ENCODE measurements around the gene AZGP1. TPM values are rescaled to one million over a fixed set of nuclear protein-coding genes. Genes with fewer than 3 reads are reported as not detected.
"Not testable (repeated sequence)": the region's sequence is repeated elsewhere in the genome, so short reads cannot be mapped to it uniquely, and the experiment has no call there.

The AZGP1 gene
- polyA plus RNA-seq, 1 of the 3 experiments (the other 2 are of a cell fraction), result not detected

DNA sequence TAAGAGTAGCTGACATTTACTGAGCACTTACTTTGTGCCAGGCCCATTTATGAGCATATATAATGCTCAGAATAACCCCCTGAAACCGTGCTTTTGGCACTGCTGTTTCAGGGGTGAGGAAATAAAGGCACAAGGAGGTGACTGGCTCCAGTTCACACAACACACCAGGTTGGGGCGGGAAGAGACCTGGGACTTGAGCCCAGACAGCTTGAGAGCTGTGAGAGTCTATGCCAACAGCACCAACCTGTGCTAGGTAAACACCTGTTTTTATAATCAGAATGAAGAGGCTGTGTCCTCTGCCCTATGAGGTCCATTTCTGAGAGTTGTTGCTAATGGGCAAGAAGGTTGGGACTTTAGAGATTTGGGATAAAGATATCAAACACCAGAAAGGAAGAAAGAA is 8.8 kb upstream of the AZGP1 start:
- H2AFZ ChIP-seq (ENCODE audit: low read depth), result no peak overlapping the region
- TF ChIP-seq TAF1 (IDR thresholded peaks at IDR 0.05; ENCODE audit: borderline replicate concordance, low read depth, low read length) (no peak), RFX5 (IDR thresholded peaks at IDR 0.05; ENCODE audit: low read length) (no peak), RAD21 (IDR thresholded peaks at IDR 0.05; ENCODE audit: low read length) (no peak), TEAD4 (IDR thresholded peaks at IDR 0.05; ENCODE audit: borderline replicate concordance, insufficient read depth) (no peak), ELF1 (IDR thresholded peaks at IDR 0.05) (no peak), EP300 (IDR thresholded peaks at IDR 0.05; ENCODE audit: borderline replicate concordance in 1 of 2, low read depth in 1 of 2, low read length in 1 of 2) (no peak), RXRA (IDR thresholded peaks at IDR 0.05; ENCODE audit: borderline replicate concordance, low read depth) (no peak), MXI1 (IDR thresholded peaks at IDR 0.05; ENCODE audit: low read depth, low read length) (no peak), SIN3A (IDR thresholded peaks at IDR 0.05; ENCODE audit: borderline replicate concordance, low read depth, low read length) (no peak)
- TF ChIP-seq, protein P1, sequence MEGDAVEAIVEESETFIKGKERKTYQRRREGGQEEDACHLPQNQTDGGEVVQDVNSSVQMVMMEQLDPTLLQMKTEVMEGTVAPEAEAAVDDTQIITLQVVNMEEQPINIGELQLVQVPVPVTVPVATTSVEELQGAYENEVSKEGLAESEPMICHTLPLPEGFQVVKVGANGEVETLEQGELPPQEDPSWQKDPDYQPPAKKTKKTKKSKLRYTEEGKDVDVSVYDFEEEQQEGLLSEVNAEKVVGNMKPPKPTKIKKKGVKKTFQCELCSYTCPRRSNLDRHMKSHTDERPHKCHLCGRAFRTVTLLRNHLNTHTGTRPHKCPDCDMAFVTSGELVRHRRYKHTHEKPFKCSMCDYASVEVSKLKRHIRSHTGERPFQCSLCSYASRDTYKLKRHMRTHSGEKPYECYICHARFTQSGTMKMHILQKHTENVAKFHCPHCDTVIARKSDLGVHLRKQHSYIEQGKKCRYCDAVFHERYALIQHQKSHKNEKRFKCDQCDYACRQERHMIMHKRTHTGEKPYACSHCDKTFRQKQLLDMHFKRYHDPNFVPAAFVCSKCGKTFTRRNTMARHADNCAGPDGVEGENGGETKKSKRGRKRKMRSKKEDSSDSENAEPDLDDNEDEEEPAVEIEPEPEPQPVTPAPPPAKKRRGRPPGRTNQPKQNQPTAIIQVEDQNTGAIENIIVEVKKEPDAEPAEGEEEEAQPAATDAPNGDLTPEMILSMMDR (IDR thresholded peaks at IDR 0.05), result no peak
- H3K36me3 ChIP-seq (replicated peaks in 1 of 2; ENCODE audit: control insufficient read depth in 1 of 2, insufficient read depth in 2 of 2, low read length in 1 of 2), result no peaks in the 10 kb centered on the region
- H3K27me3 ChIP-seq (ENCODE audit: insufficient read depth), result peaks cover 60% of the 10 kb centered on the region
- H3K4me2 ChIP-seq, result no peak overlapping the region
- no peak overlapping the region for H3K9ac ChIP-seq
- no peaks in the 10 kb centered on the region for H3K79me2 ChIP-seq (ENCODE audit: insufficient read depth)
- no peak for DNase-seq
- POLR2A ChIA-PET, result no interaction called here
- H3K9me2 ChIP-seq, result no peaks in the 10 kb centered on the region
- H3K9me3 ChIP-seq, result peaks cover 4% of the 10 kb centered on the region; the same call in 1 of the 2 replicates
- WGBS (ENCODE audit: low lambda C conversion rate), result 2% methylated on average over 2 of the region's 2 CpGs
- H3K27ac ChIP-seq (ENCODE audit: low read depth in 2 of 2, low read length in 1 of 2), result no peak overlapping the region
- CTCF ChIA-PET, result interaction anchor here (1.1 kb wide), 1 partner anchor 10 kb away, joined by 3 read pairs; no protein-coding TSS in a partner anchor
- no peaks in the 10 kb centered on the region for H4K20me1 ChIP-seq (ENCODE audit: insufficient read depth)
- no peaks in the 10 kb centered on the region; a peak in 1 of 4 replicates for H3K4me1 ChIP-seq (ENCODE audit: control insufficient read depth in 1 of 2, insufficient read depth in 2 of 2, low read depth in 1 of 2, low read length in 1 of 2)
- no peak overlapping the region for H3K4me3 ChIP-seq (ENCODE audit: low read depth in 2 of 2, low read length in 1 of 2)
- H3F3A ChIP-seq (replicated peaks; ENCODE audit: insufficient read depth), result no peaks in the 10 kb centered on the region

GRCh38 chr7:99981066-99981465 is 5.2 kb upstream of the AZGP1 start:
- DNase-seq; H2AFZ ChIP-seq (ENCODE audit: low read depth); H3K9ac ChIP-seq; H3K79me2 ChIP-seq (ENCODE audit: insufficient read depth); H3F3A ChIP-seq (replicated peaks; ENCODE audit: insufficient read depth); H3K4me1 ChIP-seq (ENCODE audit: control insufficient read depth in 1 of 2, insufficient read depth in 2 of 2, low read depth in 1 of 2, low read length in 1 of 2); H3K4me3 ChIP-seq (ENCODE audit: low read depth in 2 of 2, low read length in 1 of 2); POLR2A ChIA-PET; H3K9me3 ChIP-seq; H3K27ac ChIP-seq (ENCODE audit: low read depth in 2 of 2, low read length in 1 of 2); H3K36me3 ChIP-seq (replicated peaks in 1 of 2; ENCODE audit: control insufficient read depth in 1 of 2, insufficient read depth in 2 of 2, low read length in 1 of 2); H3K4me2 ChIP-seq; H4K20me1 ChIP-seq (ENCODE audit: insufficient read depth); H3K9me2 ChIP-seq: not testable (repeated sequence)
- peaks cover 50% of the 10 kb centered on the region for H3K27me3 ChIP-seq (ENCODE audit: insufficient read depth)
- CTCF ChIA-PET, result interaction anchor here (0.6 to 2.1 kb wide), 6 partner anchors 9 to 269 kb away, joined by 3 to 6 read pairs (median 4); no protein-coding TSS in a partner anchor
- 38% methylated on average over 7 of the region's 7 CpGs for WGBS (ENCODE audit: low lambda C conversion rate)

DNA sequence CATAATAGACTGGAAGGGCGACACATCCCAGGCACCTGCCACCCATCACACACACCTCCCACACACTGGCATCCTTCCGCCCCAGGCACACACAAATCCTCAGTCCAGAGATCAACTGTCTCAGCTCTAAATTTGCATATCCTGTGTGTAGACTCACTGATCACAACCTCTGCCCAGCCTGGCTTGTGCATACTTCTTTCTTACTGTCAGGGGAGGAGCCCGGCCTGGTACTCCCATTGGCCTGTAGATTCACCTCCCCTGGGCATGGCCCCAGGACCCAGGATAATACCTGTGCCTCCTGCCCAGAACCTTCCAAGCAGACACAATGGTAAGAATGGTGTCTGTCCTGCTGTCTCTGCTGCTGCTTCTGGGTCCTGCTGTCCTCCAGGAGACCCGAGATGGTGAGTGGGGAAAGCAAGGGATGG is 4.6 kb upstream of the AZGP1 start:
- H3F3A ChIP-seq (replicated peaks; ENCODE audit: insufficient read depth); H4K20me1 ChIP-seq (ENCODE audit: insufficient read depth); H3K79me2 ChIP-seq (ENCODE audit: insufficient read depth); H3K9me2 ChIP-seq; H3K36me3 ChIP-seq (replicated peaks in 1 of 2; ENCODE audit: control insufficient read depth in 1 of 2, insufficient read depth in 2 of 2, low read length in 1 of 2); H3K27ac ChIP-seq (ENCODE audit: low read depth in 2 of 2, low read length in 1 of 2); H2AFZ ChIP-seq (ENCODE audit: low read depth); H3K4me2 ChIP-seq; POLR2A ChIA-PET; H3K4me3 ChIP-seq (ENCODE audit: low read depth in 2 of 2, low read length in 1 of 2); H3K4me1 ChIP-seq (ENCODE audit: control insufficient read depth in 1 of 2, insufficient read depth in 2 of 2, low read depth in 1 of 2, low read length in 1 of 2); H3K9ac ChIP-seq; DNase-seq; H3K9me3 ChIP-seq: not testable (repeated sequence)
- H3K27me3 ChIP-seq (ENCODE audit: insufficient read depth), result peaks cover 50% of the 10 kb centered on the region
- CTCF ChIA-PET, result interaction anchor here (0.9 to 6.5 kb wide), 21 partner anchors 11 to 222 kb away, joined by 3 to 103 read pairs (median 4); partner anchors contain the start of genes TRIM4 and ZKSCAN1
- WGBS (ENCODE audit: low lambda C conversion rate), result 65% methylated on average over 4 of the region's 4 CpGs

Measured in SK-N-SH (cell line).